Measurements from ENCODE around the gene HAUS7.

The HAUS7 gene

GRCh38 chrX:153401133-153401764, 69.1 kb downstream of the HAUS7 start, which contains the start of gene PNMA6E:
PNMA6E (minus strand) TSS chrX:153401350; CDS start chrX:153398849, 2,501 bp downstream.
- H3K27me3 ChIP-seq (ENCODE audit: insufficient read depth, low read depth, severe bottlenecking): peaks cover 76% of the 10 kb centered on the region
- H3K9me3 ChIP-seq (ENCODE audit: severe bottlenecking): peaks cover 2% of the 10 kb centered on the region
- TF ChIP-seq CTCF (IDR thresholded peaks at IDR 0.05; ENCODE audit: low read depth, low read length): no peak
- no peak for DNase-seq
- H3K36me3 ChIP-seq: no peaks in the 10 kb centered on the region
- no peak within 1 kb of the TSS for H3K4me3 ChIP-seq (ENCODE audit: low read depth, low read length)
- H3K27ac ChIP-seq: no peak within 1 kb of the TSS

GRCh38 chrX:153400146-153401132, 69.9 kb downstream of the HAUS7 start:
- no peak overlapping the region for H3K27ac ChIP-seq
- TF ChIP-seq CTCF (IDR thresholded peaks at IDR 0.05; ENCODE audit: low read depth, low read length): peak; percentile 100
- DNase-seq: peak; percentile 82
- H3K27me3 ChIP-seq (ENCODE audit: insufficient read depth, low read depth, severe bottlenecking): peaks cover 76% of the 10 kb centered on the region
- no peaks in the 10 kb centered on the region for H3K36me3 ChIP-seq
- H3K4me3 ChIP-seq (ENCODE audit: low read depth, low read length): no peak overlapping the region
- peaks cover 2% of the 10 kb centered on the region for H3K9me3 ChIP-seq (ENCODE audit: severe bottlenecking)

- H3K4me3 ChIP-seq (ENCODE audit: low read depth, low read length): no peak overlapping the region
- TF ChIP-seq CTCF (IDR thresholded peaks at IDR 0.05; ENCODE audit: low read depth, low read length): no peak
- H3K9me3 ChIP-seq (ENCODE audit: severe bottlenecking): peaks cover 2% of the 10 kb centered on the region
- H3K36me3 ChIP-seq: no peaks in the 10 kb centered on the region
- H3K27ac ChIP-seq: no peak overlapping the region
- DNase-seq: no peak
- peaks cover 76% of the 10 kb centered on the region for H3K27me3 ChIP-seq (ENCODE audit: insufficient read depth, low read depth, severe bottlenecking)
Observed at GRCh38 chrX:153398275-153398960, 72.0 kb downstream of the HAUS7 start.
